ENCODE results near the gene IFT80. TPM values are rescaled to one million over a fixed set of nuclear protein-coding genes. Genes with fewer than 3 reads are reported as not detected.

The IFT80 gene
- total and polyA plus RNA-seq, 2 experiments from 2014 or later, result 13.5 to 43.3 TPM

DNA sequence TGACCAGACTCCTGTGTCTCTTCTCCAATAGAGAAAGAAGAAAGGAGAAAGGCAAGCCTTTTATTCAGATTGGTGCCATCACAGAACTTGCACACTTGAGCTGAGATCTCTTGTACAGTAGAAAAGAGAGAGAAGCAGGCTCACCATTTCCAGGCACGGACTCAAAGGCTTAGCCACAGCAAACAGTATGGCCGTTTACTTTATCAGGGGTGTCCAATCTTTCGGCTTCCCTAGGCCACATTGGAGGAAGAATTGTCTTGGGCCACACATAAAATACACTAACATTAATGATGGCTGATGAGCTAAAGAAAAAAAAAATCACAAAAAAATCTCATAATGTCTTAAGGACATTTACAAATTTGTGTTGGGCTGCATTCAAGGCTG, 5.0 kb downstream of the IFT80 start:
- Histone ChIP-seq H3K27ac (no peak overlapping the region), H3K4me2 (no peak overlapping the region), H3K79me2 (peaks cover 45% of the 10 kb centered on the region), H3K4me1 (ENCODE audit: insufficient read depth) (no peaks in the 10 kb centered on the region), H3K27me3 (no peaks in the 10 kb centered on the region), H4K20me1 (ENCODE audit: insufficient read depth, poor library complexity, severe bottlenecking) (no peaks in the 10 kb centered on the region), H3K9me2 (replicated peaks; ENCODE audit: insufficient read depth) (no peaks in the 10 kb centered on the region), H3K36me3 (replicated peaks; ENCODE audit: insufficient read depth, low read depth) (no peaks in the 10 kb centered on the region), H3K9me3 (ENCODE audit: low read depth) (no peaks in the 10 kb centered on the region), H3K4me3 (no peak overlapping the region), H2AFZ (no peak overlapping the region)
- 84% methylated on average over 3 of the region's 3 CpGs for WGBS (ENCODE audit: low lambda C conversion rate, missing lambda C conversion rate)
- no peak for DNase-seq (ENCODE audit: low spot score)
- TF ChIP-seq, protein P1, sequence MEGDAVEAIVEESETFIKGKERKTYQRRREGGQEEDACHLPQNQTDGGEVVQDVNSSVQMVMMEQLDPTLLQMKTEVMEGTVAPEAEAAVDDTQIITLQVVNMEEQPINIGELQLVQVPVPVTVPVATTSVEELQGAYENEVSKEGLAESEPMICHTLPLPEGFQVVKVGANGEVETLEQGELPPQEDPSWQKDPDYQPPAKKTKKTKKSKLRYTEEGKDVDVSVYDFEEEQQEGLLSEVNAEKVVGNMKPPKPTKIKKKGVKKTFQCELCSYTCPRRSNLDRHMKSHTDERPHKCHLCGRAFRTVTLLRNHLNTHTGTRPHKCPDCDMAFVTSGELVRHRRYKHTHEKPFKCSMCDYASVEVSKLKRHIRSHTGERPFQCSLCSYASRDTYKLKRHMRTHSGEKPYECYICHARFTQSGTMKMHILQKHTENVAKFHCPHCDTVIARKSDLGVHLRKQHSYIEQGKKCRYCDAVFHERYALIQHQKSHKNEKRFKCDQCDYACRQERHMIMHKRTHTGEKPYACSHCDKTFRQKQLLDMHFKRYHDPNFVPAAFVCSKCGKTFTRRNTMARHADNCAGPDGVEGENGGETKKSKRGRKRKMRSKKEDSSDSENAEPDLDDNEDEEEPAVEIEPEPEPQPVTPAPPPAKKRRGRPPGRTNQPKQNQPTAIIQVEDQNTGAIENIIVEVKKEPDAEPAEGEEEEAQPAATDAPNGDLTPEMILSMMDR (IDR thresholded peaks at IDR 0.05; ENCODE audit: poor library complexity), result no peak
- TF ChIP-seq EZH2 (IDR thresholded peaks at IDR 0.05; ENCODE audit: borderline replicate concordance) (no peak), EZH2phosphoT487 (IDR thresholded peaks at IDR 0.05; ENCODE audit: low read depth, severe bottlenecking, unreplicated experiment) (no peak)

DNA sequence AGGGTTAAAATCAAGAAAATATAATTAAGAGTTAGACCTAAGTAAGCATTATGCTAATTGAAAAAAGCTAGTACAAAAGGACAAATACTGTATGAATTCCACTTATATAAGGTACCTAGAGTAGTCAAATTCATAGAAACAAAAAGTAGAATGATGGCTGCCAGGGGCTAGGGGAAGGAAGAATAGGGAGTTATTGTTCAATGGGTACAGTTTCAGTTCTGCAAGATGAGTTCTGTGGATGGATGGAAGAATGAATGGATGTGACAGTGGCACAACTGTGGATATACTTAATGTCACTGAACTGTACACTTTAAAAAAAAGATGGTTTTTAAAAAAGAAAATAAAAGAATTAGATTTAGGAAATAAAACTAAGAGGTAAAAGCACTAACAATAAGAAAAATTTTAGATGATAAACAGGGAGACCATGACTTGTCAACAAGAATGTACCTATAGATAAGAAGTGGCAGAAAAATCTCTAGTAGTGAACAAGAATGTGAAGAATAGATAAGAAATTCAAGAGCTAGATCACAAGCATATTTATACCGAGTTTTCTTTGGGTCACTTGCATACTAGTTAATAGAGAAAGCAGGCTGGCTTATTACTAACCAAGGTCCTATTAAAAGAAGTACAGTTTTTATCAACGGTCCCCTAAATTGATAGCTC, 5.5 kb downstream of the IFT80 start:
- Histone ChIP-seq H3K36me3 (replicated peaks; ENCODE audit: insufficient read depth, low read depth) (no peaks in the 10 kb centered on the region), H3K9me3 (ENCODE audit: low read depth) (no peaks in the 10 kb centered on the region), H2AFZ (no peak overlapping the region), H4K20me1 (ENCODE audit: insufficient read depth, poor library complexity, severe bottlenecking) (no peaks in the 10 kb centered on the region), H3K4me1 (ENCODE audit: insufficient read depth) (no peaks in the 10 kb centered on the region), H3K4me2 (no peak overlapping the region), H3K9me2 (replicated peaks; ENCODE audit: insufficient read depth) (no peaks in the 10 kb centered on the region), H3K4me3 (no peak overlapping the region), H3K27ac (no peak overlapping the region), H3K27me3 (no peaks in the 10 kb centered on the region), H3K79me2 (peaks cover 44% of the 10 kb centered on the region)
- 74% methylated on average over 2 of the region's 2 CpGs for WGBS (ENCODE audit: low lambda C conversion rate, missing lambda C conversion rate)
- no peak for DNase-seq (ENCODE audit: low spot score)
- TF ChIP-seq, protein P1 (IDR thresholded peaks at IDR 0.05; ENCODE audit: poor library complexity), result no peak
- no peak for TF ChIP-seq EZH2 (IDR thresholded peaks at IDR 0.05; ENCODE audit: borderline replicate concordance)
- no peak for TF ChIP-seq EZH2phosphoT487 (IDR thresholded peaks at IDR 0.05; ENCODE audit: low read depth, severe bottlenecking, unreplicated experiment)

DNA sequence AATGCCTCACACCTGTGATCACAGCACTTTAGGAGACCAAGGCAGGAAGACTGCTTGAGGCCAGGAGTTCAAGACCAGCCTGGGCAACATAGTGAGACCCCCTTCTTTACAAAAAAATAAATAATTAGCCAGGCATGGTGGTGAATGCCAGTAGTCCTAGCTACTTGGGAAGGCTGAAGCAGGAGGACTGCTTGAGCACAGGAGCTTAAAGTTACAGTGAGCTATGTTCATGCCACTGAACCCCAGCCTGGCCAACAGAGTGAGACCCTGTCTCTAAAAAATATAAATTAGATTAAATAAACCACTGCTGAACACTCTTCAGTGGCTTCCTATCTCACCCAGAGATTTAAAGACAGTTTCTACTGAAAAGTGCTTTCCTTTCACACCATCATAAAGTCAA, 6.2 kb downstream of the IFT80 start:
- DNase-seq (ENCODE audit: low spot score), result no peak
- H3K9me2 ChIP-seq (replicated peaks; ENCODE audit: insufficient read depth), result no peaks in the 10 kb centered on the region
- no peak overlapping the region for H2AFZ ChIP-seq
- H3K4me3 ChIP-seq, result no peak overlapping the region
- H3K36me3 ChIP-seq (replicated peaks; ENCODE audit: insufficient read depth, low read depth), result no peaks in the 10 kb centered on the region
- H3K79me2 ChIP-seq, result peaks cover 37% of the 10 kb centered on the region
- TF ChIP-seq EZH2 (IDR thresholded peaks at IDR 0.05; ENCODE audit: borderline replicate concordance) (no peak), EZH2phosphoT487 (IDR thresholded peaks at IDR 0.05; ENCODE audit: low read depth, severe bottlenecking, unreplicated experiment) (no peak)
- TF ChIP-seq, protein P1 (IDR thresholded peaks at IDR 0.05; ENCODE audit: poor library complexity), result no peak
- H3K9me3 ChIP-seq (ENCODE audit: low read depth), result no peaks in the 10 kb centered on the region
- H4K20me1 ChIP-seq (ENCODE audit: insufficient read depth, poor library complexity, severe bottlenecking), result no peaks in the 10 kb centered on the region
- no peaks in the 10 kb centered on the region for H3K27me3 ChIP-seq
- no peak overlapping the region for H3K27ac ChIP-seq
- H3K4me2 ChIP-seq, result no peak overlapping the region
- H3K4me1 ChIP-seq (ENCODE audit: insufficient read depth), result no peaks in the 10 kb centered on the region
